ENCODE measurements around the gene RPL41.
"Not testable (repeated sequence)": the region's sequence is repeated elsewhere in the genome, so short reads cannot be mapped to it uniquely, and the experiment has no call there.

RPL41 gene

GRCh38 chr12:56129206-56129941, 12.9 kb downstream of the RPL41 start:
- peak; percentile 89 for DNase-seq

GRCh38 chr12:56129942-56130495, 13.6 kb downstream of the RPL41 start:
- DNase-seq = no peak

GRCh38 chr12:56130876-56131275, 14.4 kb downstream of the RPL41 start:
- DNase-seq = no peak

DNA sequence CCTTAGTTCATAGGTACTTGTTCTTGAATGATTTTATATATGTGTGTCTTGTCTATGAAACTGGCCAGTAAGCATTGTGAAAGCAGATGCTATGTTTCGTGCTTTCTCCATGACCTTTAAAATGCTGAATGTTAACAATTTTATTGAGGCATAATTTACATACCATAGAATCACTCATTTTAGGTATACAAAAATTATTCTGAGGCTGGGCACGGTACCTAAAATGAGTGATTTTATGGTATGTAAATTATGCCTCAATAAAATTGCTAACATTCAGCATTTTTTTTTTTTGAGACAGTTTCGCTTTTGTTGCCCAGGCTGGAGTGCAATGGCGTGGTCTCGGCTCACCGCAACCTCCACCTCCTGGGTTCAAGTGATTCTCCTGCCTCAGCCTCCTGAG, 18.5 kb downstream of the RPL41 start:
- DNase-seq = no peak

- DNase-seq = no peak
These were observed 21.6 kb downstream of the RPL41 start for GRCh38 chr12:56137853-56138571.

DNA sequence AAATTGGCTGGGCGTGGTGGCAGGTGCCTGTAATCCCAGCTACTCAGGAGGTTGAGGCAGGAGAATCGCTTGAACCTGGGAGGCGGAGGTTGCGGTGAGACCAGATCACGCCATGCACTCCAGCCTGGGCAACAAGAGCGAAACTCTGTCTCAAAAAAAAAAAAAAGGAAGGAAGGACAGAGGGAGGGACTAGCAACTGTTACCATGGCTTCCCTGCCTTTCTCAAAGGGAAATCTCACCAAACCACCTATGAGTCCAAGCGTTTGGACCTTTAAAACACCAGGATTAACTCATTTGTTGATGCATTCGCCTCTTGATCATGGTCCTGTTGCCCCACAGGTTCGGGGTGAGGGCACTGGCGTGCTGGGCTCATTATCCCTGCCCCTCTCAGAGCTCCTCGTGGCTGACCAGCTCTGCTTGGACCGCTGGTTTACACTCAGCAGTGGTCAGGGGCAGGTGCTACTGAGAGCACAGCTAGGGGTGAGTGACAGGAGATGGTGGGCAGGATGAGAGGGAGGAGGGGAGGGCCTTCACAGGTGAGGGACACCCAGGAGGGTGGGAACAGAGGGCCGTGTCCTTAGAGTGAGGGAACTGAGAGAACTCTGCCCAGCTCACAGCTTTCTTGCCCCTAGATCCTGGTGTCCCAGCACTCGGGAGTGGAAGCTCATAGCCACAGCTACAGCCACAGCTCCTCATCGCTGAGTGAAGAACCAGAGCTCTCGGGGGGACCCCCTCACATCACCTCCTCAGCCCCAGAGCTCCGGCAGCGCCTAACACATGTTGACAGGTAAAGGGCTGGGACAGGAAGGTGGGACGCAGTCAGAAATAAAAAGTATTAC, 25.7 kb downstream of the RPL41 start:
- no peak for DNase-seq

- DNase-seq = no peak
These were observed 26.8 kb downstream of the RPL41 start for GRCh38 chr12:56143217-56143616.

DNA sequence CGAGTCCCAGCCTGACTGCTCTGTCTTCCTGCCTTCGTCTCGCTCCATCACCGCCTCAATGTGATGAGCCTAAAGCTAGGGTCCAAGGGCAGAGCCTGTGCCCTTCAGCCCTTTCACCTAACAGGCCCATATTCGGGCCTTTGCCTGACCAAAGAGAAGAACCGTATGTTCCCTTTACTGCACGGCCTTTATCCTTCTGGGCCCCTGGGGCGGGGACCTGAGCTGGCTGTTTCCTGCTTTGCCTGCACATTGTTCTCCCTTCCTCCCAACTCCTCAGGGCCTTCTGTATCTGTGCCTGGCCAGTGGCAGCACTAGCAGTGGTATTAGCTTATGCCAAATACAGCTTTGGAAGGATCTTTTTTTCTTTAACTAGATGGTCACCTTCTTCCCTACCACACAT, 27.4 kb downstream of the RPL41 start:
- DNase-seq = no peak

- DNase-seq = no peak
These were observed 28.8 kb downstream of the RPL41 start for GRCh38 chr12:56145217-56145616.

DNA sequence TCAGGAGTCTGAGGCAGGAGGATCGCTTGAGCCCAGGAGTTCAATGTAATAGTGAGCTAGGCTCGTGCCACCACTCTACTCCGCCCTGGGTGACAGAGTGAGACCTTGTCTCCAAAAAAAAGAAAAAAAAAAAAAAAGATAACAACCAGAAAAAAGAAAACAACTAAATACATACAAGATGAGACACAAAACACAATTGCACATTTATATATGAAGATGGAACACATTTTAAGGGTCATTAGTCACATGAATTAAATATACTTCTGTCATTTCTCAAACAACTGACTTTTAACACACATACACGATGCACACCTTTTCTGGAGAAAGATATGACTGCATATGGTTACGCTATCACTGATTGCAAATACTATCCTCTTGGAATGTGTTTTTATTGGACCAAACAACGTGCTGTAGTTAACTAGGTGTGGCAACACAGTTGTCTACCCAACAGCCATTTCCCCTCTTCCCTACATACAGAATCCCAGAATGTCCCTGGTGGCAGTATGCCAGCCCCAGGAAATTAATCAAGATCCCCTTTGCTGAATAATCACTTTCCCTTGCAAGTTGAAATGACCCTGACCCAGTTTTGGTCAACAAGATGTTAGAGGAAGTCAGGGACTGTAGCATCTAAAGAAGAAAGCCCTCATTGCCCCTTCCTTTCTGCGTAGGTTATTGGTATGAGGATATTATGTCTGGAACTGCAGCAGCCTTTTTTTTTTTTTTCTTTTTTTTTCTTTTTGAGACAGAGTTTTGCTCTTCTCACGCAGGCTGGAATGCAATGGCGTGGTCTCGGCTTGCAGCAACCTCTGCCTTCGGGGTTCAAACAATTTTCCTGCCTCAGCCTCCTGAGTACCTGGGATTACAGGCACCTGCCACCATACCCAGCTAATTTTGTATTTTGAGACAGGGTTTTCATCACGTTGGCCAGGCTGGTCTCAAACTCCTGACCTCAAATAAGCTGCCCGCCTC, 30.3 kb downstream of the RPL41 start:
- no peak for DNase-seq

DNA sequence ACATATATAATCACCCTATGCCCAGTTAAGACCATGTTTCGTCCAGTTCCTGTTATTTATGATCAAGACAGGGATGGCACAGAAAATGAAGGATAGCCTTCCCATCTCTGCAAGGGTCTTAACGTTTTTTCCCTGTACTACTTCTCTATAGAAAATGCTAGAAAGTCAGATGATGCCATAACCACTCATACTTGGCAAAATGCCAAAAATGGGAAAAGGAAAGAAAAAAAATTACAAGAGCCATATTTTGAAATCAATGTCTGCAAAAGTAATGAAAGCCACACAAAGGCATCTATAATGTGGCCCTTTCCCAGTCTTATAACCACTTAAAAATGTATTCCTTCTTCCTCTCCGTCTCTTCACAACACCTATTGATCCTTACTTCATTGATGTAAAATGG, 34.1 kb downstream of the RPL41 start:
- DNase-seq = no peak

GRCh38 chr12:56151672-56152131, 35.3 kb downstream of the RPL41 start:
- peak; percentile 86 for DNase-seq

DNA sequence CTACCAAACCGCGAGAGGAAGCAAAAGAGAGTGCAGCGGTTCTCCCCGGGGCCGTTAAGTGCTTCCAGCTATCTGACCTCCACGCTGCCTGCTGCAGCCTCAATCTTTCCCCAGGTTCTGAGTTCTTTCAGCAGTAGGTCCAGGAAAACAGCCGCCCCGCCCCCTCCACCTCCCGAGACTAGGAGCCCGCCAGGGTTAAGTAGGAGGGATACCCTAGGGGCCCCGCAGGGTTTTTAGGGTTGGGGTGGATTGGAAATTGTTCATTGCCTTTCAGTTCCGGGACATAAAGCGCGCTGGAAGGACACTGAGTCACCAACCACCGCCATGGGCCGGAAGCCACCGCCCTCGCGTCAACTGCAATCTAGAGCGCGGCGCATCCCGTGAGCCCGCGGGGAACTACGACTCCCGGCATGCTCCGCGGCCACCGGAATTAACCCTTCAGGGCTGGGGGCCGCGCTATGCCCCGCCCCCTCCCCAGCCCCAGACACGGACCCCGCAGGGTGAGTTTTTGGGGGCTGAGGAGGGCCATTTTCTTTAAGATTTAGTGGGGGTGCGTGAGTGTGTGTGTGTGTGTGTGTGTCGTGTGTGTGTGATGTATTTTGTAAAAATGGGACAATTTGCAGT, 35.8 kb downstream of the RPL41 start, which contains the start of gene MYL6B:
Gene MYL6B (plus strand): TSS at position 456 of the 624 bp plus-strand sequence. CDS start 1,332 bp downstream, outside the sequence.
- peak; percentile 95 for DNase-seq

GRCh38 chr12:56152756-56153677, 36.6 kb downstream of the RPL41 start:
- no peak for DNase-seq

DNA sequence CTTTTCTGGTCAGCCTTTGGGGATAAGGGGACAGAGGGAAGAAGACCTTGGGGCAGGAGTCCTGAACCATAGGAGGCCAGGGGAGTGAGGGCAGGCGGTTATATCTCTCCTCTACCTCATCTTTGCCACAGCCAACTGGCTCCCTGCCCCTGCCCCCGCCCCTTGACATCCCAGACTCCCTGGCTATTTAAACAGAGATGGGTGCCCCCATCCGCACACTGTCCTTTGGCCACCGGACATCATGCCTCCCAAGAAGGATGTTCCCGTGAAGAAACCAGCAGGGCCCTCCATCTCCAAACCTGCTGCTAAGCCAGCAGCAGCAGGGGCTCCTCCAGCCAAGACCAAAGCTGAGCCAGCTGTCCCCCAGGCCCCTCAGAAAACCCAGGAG, 37.2 kb downstream of the RPL41 start:
- no peak for DNase-seq

DNA sequence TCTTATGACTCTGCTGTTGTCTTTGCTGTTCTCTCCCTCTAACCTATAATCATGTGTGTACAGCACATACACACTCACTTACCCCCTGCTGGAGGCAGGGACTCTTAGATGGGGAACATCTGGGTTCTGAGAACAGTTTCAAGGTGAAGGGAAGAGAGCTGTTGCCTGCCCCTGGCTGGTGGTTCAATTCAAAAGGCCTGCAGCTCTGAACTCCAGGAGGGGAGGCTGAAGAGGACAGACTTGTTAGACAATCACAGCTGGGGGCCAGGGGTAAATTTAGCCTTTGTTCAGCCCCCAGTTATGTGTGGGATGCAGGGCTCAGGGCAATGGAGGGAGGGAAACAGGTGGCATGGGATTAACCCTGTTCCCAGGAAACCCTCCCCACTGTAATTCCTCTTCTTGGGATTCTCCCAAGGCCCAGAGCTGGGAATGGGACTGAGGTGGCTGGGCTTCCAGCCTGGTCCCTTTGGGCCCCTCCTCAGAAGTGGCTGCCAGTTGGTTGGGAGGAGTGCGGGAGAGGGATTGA, 37.9 kb downstream of the RPL41 start:
- no peak for DNase-seq

DNA sequence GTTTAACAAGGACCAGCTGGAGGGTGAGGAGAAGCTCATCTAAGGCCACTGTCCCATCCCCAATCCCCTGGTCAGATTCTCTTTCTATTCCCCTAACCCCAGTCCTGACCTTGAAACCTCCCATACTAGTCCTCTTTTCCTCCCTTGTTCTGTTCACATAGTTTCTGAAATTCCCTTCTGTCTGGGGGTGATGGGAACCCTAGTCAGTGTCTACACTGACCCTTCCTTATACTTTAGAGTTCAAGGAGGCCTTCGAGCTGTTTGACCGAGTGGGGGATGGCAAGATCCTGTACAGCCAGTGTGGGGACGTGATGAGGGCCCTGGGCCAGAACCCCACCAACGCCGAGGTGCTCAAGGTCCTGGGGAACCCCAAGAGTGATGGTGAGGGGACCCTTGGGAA, 38.4 kb downstream of the RPL41 start:
- DNase-seq = no peak

DNA sequence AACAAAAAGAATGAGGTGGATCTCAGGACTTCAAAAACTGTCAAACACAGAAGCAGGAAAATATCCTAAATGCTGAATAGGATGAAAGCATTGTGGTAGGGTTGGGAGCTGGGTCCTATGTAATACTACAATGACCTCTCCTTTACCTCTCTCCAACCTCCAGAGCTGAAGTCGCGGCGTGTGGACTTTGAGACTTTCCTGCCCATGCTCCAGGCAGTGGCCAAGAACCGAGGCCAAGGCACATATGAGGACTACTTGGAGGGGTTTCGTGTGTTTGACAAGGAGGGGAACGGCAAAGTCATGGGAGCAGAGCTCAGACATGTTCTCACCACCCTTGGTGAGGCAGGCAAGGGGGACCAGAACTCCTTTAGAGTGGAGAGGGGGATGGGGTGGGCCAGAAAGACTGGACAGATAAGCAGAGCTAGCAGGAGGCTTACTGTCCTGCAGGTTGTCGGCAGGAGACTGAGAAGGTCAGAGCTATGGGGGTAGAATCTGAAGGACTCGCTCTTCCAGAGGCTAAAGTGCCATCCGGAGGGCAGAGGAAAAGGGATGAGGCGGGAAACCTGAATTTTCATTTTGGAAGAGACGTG, 38.9 kb downstream of the RPL41 start:
- no peak for DNase-seq

GRCh38 chr12:56156464-56157200, 40.2 kb downstream of the RPL41 start:
- DNase-seq = not testable (repeated sequence)
